Measurements from ENCODE around the gene CENPV.
"Not testable (repeated sequence)": the region's sequence is repeated elsewhere in the genome, so short reads cannot be mapped to it uniquely, and the experiment has no call there.

CENPV gene

DNA sequence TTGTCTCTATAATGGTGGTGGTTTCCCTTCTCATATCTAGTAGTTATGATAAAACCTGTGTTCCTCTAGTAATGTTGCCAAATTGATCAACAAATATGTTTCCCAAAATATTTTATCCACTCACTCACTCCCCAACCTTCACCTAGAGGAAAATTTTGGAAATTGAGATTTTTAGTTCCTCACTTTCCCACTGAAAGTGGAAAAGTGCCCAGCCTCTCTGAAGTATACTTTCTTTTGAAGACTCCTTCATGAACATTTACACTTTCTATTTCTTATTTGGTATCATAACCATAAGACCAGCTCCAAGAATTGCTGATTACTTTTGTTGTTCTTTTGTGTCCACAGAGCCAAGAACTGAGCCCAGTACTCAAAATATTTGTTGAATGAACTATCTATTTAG is 5.1 kb upstream of the CENPV start:
- DNase-seq = no peak

DNA sequence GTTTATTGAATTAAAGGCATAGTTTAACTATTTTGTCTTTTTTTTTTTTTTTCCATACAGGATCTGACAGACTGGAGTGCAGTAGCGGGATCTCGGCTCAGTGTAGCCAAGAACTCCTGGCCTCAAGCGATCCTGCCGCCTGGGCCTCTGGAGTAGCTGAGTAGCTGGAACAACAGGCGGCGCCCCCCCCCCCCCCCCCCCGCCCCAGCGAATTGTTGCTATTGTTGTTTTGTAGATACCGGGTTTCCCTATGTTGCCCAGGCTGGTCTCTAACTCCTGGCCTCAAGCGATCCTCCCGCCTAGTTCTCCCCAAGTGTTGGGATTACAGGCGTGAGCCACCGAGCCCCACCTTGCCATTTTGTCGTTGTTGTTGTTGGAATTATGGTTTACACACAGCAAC is 1.3 kb upstream of the CENPV start:
- DNase-seq = no peak

DNA sequence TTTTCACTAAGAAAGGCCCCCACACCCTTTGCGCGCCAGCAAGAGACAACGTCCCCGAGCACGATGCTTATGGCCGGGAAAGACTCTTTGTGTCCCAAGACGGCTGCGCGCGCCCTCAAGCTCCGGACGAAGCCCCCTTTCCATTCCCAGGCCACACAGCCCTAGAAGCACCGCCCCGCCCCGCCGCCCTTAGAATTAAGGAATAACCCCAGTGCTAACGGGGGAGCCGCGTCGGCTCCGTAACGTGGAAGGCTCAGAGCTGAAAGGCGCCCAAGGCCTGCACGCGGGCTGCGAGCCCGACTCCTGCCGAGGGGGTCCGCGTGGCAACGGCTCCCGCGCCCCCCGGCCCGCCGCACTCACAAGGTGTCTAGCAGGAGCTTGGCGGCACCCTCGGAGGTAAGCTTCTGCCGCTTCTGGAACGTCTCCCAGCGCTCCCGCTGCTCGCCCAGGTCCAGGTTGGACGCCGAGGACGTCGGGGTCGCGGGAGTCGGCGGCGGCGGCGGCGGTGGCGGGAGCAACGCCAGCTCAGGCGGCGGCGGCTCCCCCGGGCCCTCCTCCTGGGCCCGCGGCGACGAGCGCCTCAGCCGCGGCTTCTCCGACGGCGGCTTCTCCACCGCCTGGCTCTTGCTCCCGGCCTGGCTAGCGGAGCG is 477 bp downstream of the CENPV start:
- peak; percentile 47 for DNase-seq

DNA sequence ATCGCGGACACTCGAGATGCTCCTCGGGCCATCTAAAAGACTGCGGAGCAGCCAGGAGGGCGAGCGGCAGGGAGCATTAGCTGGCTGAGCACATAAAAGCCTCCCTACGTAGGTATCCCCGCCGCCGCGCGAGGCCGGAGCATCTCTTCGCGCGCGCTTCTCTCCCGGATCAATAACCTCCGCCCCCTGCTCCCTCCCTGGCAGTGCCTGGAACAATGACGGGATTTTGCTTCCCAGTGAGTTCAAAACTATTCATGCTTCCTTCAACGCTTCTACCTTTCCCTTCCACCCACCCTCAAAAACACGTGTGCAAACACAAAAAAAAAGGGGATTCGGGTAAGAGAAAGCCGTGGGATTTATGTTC is 984 bp downstream of the CENPV start:
- DNase-seq = peak; percentile 28

DNA sequence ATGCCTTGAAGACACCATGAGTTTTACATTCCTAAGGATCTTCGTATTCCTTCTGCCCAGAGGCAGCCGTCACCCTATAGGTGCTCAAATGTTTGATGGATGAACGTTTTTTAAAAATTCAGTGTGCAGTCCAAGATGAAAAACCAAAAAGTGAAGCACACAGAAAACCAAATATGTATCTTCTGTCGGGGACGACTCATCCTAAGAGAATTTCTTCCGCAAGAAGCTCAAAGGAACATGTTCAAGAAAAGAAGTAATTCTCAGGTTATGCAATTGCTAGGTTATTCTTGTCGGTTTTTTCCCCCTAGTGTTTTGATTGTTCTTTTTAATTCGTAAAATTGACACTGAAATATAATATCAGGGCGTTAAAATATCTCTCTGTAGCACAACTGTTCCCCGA is 1.4 kb downstream of the CENPV start:
- DNase-seq = no peak

DNA sequence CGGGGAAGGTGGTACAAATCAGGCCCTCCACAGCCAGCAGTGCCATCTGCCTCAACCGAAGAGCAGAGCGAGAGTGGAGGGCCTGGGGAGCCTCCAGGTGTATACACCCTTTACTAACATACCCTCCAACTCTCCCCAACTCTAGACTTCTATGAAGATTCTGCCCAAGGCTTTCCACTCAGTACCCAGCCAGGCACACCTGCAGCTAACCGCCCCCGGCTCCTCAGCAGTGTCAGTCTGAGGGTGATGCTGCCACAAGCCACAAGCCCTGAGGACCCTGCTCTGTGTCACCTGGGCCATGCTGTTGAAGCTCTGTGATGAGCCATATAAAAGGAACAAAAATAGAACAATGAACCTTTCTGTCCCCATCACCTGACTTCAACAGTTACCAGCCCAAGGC is 3.8 kb downstream of the CENPV start:
- DNase-seq = no peak

DNA sequence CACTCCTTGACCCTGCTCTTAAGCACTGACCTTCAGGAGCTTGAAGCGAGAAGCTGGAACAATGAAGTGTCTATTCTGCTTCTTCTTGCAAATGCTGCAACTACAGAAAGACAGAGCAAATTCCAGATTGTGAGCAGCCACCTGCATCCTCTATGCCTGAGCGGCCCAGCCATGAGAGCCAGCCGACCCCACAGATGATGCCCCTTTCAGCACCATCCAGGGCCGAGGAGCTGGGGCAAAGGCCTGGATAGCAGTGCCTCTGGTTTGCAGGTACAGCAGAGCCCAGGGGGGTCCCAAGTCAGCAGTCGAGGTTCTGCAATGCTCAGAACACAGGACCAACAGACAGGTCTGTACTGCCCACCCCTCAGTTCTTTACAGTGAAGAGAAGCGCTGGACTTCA is 4.7 kb downstream of the CENPV start:
- no peak for DNase-seq

DNA sequence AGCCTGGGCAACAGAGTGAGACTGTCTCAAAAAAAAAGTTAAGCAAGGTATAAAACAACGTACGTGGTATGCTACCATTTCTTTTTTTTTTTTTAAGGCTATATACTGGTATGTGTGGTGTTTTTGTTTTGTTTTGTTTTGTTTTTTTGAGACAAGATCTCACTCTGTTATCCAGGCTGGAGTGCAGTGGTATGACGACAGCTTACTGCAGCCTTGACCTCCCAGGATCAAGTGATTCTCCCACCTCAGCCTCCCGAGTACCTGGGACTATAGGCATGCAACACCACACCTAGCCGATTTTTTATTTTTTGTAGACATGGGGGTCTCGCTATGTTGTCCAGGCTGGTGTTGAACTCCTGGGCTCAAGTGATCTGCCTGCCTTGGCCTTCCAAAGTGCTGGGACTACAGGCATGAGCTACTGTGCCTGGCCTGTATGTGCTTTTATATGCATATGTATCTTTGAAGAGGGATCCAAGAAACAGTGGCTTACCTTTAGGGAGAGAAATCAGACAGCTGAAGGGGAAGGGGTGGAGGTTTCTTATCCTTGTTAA is 6.5 kb downstream of the CENPV start:
- DNase-seq = no peak

DNA sequence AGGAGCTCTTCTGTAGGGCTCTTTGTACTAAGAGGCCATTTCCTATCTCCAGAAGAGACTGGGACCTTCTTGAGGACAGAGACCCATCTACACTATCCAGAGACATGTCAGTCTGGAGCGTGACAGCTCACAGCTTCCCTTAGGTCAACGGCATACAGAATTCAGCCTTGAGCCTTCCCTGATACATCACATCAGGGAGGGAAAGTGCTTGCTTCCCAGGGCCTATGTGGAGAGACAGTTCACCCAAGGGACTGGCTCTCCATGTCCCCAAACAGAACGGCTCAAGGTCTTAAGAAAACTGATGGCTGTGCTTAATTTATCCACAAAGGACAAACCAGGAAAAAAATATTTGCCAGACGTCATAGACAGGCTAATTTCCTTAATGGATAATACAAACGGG is 7.7 kb downstream of the CENPV start:
- DNase-seq = no peak

DNA sequence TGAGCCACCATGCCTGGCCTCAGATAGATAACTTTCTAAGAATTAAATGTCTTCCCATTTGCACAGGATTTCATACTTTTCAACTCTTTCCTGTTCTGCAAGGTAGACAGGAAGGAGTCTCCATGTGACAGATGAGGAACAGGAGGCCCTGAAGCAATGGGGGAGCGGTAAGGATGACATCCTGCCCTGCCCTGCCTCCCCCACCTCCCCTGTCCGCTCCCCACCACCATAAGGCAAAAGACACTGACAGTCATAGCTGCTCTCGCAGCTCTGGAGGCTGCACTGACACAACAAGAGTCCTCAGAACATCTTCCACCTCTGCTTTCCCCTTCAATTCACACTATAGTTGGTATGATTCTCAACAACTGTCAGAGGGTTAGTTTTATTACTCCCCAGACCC is 9.7 kb downstream of the CENPV start:
- DNase-seq = no peak

DNA sequence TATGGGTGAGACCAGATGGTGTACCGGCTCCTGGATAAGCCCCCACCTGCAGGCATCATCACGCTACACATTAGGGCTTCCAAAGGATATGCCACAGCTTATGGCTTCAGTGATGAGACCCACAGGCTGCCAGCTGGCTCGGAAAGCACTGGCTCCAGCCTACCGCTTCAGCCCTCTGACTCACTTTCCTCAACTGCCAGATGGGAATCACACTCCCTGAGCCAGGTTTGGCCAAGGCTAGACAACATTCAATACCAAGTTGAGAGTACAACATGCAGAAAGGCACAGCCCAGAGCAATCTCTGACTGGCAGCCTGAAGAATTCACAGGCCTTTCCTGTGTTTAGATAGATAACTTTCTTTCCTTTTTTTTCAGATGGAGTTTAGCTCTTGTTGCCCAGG is 10.3 kb downstream of the CENPV start:
- no peak for DNase-seq

DNA sequence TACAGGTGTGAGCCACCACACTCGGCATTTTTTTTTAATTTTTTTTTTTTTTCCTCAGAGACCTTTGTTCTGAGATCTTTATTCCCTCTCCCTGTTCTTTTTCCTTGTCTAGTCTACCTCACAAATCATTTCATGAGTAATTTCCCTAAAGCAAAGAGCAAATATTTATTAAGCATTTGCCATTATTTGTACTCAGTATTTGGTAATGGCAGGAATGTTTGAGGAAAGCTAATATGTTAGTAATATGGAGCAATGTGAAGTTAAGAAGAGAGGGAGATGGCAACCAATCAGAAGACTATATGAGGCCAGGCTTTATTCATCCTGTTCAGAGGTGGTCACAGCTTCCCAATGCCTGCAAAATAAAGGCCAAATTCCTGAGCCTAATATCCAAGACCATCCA is 13.3 kb downstream of the CENPV start:
- no peak for DNase-seq

DNA sequence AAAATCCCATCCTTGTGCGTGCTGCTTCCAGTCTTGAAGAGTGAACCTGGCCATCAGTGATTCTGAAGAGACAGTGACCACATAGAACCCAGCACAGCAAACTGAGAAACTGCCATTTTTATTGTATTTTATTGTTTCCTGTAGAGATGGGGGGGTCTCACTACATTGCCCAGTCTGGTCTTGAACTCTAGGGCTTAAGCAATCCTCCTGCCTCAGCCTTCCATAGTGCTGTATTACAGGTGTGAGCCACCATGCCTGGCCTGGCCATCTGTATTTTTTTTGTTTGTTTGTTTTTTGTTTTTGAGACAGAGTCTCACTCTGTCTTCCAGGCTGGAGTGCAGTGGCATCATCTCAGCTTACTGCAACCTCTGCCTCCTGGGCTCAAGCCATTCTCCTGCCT is 13.9 kb downstream of the CENPV start:
- no peak for DNase-seq

DNA sequence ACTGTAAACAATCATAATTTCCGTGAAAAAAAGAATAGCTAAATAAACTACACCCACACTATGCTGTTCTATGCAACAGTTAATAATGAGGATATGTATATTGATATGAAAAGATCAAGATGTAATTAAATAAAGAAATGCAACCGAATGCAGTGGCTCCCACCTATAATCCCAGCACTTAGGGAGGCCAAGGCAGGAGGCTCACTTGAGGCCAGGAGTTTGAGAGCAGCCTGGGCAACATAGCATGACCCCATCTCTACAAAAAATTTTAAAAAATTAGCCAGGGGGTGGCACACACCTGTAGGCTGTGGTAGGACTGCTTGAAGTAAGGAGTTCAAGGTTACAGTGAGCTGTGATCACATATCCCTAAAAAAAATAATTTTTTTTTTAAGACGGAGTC is 14.9 kb downstream of the CENPV start:
- DNase-seq = no peak

DNA sequence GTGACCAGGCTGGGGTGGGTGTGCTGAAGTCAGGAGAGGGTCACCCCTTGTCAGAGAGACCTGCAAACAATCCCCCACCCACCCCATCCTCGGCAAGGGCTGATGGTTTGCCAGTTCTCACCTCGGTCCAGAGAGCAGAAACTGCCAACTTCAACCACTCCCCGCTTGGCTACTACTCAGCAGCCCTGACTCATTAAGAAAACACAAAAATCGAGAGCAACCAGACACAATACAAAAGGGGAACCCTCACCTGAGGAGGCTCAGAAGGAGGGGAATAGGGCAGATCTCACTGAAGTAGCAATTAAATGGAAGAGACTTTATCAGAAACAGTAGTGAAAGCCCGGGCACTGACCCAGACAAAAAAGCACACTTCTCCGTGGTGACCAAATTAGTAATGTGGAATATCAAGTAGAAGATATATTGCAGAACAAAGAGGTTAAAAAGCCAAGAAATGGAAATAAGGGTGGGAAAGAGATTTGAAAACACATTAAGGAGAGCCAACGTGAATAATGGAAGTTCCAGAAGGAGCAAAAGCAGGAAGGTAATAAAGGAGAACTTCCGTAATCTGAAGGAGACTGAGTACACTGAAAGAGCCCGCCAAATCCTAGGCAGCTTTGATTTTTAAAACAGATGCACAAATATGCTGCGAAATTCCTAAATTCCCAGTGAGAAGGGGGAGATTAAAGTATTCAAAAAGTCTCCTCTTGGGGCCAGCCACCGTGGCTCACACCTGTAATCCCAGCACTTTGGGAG is 23.6 kb downstream of the CENPV start:
- DNase-seq = no peak

DNA sequence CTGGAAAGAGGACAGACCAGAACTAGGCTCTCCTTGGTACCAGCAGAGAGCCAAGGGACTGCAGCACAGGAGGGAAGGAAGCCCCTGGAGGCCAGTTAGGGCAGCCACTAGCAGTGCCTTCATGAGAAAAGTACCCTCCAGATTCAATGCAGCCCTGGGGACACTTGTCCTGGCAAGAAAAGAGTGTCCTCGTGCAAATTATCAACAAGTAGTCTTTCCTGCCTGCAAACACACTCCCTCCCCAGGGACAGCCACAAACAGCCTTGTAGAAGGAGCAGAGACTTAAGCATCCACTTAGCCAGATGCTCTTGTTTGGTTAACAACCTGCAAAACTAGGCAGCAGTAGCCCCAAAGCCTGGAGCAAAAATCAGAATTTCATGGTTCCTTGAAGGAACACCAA is 24.3 kb downstream of the CENPV start:
- no peak for DNase-seq

DNA sequence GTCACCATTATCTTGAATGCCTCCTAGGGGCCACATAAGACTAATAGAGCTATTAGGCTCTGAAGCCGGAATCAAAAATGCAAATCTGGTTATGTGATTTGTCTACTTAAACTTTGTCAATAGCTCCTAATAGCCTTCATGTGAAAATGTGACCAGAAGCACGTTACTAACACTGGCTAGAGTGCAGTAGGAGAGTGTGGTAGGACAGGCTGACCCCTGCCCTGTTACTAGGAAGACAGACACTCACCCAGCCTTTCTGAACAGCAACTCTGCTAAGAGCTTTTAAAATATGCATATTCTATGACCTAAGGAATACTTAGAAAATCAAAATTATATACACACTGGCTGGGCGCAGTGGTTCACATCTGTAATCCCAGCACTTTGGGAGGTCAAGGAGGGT is 26.3 kb downstream of the CENPV start:
- no peak for DNase-seq

DNA sequence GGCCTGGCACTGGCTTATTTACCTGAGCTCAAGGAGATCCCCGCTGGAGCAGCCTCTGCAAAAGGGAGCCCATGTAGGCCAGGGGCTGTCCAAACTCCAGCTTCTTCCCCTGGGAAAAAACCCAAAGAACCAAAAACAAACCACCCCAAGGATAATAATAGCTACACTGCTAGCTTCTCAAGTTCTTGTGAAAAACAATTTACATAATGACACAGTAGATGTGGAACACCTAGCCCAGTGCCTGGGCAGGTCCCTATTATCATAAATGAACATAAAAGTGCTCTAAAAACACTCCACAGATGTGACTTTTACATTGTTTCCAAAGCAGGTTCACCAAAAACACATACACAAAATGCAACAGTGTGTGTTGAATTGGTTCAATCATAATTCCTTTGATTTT is 27.3 kb downstream of the CENPV start:
- no peak for DNase-seq

DNA sequence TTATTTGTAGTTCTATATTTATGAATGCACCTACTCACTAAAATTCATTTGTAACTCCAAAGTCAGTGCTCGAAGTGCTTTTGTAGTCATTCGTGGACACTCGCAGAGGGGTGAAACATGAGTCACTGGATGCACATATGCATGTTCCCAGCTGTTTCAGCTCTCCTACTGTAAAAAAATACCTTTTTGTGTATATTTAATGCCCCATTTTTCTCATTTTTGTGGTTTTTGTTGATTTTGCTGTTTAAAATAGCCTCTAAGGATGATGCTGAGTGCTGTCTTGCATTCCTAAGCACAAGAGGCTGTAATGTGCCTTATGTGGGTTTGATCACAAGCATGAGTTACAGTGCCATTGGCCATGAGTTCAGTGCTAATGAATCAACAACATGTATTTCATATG is 30.6 kb downstream of the CENPV start:
- DNase-seq = no peak

DNA sequence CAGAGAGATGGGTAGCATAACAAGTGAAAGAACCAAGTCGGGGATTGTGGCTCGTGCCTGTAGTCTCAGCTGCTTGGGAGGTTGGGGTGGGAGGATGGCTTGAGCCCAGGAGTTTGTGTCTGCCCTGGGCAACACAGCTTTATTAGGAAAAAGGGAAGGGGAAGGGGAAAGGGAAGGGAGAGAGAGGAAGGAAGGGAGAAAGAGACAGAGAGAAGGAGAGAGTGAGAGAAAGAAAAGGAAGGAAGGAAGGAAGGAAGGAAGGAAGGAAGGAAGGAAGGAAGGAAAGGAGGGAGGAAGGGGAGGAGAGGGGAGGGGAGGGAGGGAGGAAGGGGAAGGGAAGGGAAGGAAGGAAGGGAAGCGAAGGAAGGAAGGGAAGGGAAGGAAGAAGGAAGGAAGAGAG is 33.3 kb downstream of the CENPV start:
- no peak for DNase-seq

DNA sequence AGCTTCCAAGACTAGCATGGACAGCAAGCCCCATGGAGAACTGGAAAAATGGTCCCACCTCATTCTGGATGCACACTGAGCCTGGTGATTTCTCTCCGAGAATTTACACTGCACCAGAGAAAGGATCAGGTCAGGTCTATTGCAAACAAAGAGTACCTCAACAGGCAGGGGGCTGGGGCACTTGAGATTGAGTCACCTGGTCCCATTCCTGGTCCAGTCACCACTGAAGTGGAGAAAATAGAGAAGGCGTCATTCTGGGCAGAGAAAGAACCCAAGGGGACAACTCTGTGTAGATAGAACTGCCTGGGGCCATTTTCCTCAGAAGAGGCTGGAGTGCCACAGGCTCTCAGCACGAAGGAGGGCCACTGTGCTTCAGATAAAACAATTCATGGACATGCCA is 38.4 kb downstream of the CENPV start:
- no peak for DNase-seq

DNA sequence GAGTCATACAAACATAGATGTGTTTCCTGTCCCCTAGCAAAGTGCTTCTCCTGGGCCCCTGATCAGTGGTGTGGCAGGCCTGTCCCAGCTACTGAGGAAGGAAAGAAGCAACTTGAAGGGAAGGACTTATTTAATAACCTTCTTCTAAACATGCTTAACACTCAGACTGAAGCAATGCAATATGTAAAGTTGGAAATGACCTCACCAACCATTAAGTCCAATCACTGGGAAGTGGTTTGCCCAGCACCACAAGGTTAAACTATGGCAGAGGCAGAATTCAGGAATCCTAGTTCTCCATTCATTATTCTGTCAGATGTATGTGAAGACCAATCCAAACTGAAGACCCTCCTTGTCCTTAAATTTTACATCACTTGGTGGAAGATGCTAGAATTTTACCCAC is 39.1 kb downstream of the CENPV start:
- no peak for DNase-seq

DNA sequence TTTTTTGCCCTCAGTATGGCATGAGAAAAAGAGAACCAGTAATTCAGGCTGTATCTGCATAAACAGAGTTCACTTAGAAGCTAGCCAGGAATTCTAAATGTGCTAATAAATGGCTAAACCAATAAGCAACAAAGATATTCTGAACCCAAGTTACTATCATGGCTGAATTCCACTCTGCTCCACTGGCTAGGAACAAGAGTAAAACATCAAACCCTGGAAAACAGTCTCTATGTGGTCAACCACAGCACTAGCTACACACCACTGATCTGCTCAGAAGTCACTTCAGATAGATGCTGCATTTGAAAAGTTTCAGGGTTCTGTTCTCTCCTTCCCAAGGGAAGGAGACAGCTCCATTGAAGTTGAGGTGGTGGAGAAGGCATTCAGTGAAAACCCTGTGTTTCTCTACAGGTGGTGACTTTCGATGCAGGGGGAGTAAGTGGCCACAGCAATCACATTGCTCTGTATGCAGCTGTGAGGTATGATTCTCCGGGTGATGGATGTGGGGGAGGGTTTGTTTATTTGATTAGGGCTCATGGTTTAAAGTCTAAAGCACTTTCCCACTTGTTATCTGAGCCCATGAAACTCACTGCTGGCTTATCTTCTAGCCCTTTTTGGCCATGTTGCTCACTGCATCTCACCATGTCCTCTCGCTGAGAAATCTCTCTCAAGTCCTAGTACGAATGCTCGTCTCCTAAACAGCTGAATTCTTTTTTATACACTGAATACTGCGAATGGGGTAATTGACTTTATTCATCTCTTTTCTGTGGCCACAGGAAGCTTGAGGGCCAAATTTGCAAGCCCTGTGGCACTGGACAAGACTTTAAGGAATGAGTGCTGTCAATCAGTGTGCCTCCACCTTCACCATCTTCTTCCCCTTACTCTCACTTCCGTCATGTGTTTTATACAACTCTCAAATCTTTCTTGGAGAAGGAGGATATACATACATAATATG is 39.9 kb downstream of the CENPV start:
- no peak for DNase-seq

DNA sequence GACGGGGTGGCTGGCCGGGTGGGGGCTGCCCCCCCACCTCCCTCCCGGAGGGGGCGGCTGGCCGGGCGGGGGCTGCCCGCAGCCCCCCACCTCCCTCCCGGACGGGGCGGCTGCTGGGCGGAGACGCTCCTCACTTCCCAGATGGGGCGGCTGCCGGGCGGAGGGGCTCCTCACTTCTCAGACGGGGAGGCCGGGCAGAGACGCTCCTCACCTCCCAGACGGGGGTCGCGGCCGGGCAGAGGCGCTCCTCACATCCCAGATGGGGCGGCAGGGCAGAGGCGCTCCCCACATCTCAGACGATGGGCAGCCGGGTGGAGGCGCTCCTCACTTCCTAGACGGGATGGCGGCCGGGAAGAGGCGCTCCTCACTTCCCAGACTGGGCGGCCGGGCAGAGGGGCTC is 41.2 kb downstream of the CENPV start:
- not testable (repeated sequence) for DNase-seq

Measured in stimulated activated CD4-positive, alpha-beta T cell treated with anti-CD3 and anti-CD28 coated beads, Interleukin-12 subunit alpha, Interleukin-12 subunit beta, amount 100 ng/mL, for 4 hours (primary cell).